Embryonic facial prominence (tissue), 1 donor: ENCODE results near the gene GRIK2.

Experiments
- DNase-seq: peaks from one replicate; pipeline ENCODE4 v3.0.0-alpha.2; 2016; ENCODE audit errors: extremely low spot score

GRIK2 gene

GRCh38 chr6:101879782-101880181, 486.3 kb downstream of the GRIK2 start:
- DNase-seq: no peak

GRCh38 chr6:101883505-101883904, 490.0 kb downstream of the GRIK2 start:
- DNase-seq: no peak

- DNase-seq: no peak
Observed at GRCh38 chr6:101887532-101887931, 494.0 kb downstream of the GRIK2 start.

- no peak for DNase-seq
Observed at GRCh38 chr6:101907356-101908217, 514.1 kb downstream of the GRIK2 start.

GRCh38 chr6:101909366-101909765, 515.9 kb downstream of the GRIK2 start:
- DNase-seq: no peak

GRCh38 chr6:101912311-101912710, 518.8 kb downstream of the GRIK2 start:
- DNase-seq: no peak

GRCh38 chr6:101918471-101918870, 525.0 kb downstream of the GRIK2 start:
- DNase-seq: no peak

- no peak for DNase-seq
Observed at GRCh38 chr6:101921829-101922450, 528.4 kb downstream of the GRIK2 start.

- DNase-seq: no peak
Observed at GRCh38 chr6:101926149-101926925, 532.8 kb downstream of the GRIK2 start.

- DNase-seq: no peak
Observed at GRCh38 chr6:101931766-101932165, 538.3 kb downstream of the GRIK2 start.

GRCh38 chr6:101932704-101933103, 539.2 kb downstream of the GRIK2 start:
- no peak for DNase-seq

- no peak for DNase-seq
Observed at GRCh38 chr6:101935732-101936131, 542.2 kb downstream of the GRIK2 start.

- no peak for DNase-seq
Observed at GRCh38 chr6:101936516-101936915, 543.0 kb downstream of the GRIK2 start.

GRCh38 chr6:101937108-101937507, 543.6 kb downstream of the GRIK2 start:
- DNase-seq: no peak

- no peak for DNase-seq
Observed at GRCh38 chr6:101940391-101940790, 546.9 kb downstream of the GRIK2 start.

- no peak for DNase-seq
Observed at GRCh38 chr6:101956961-101957360, 563.5 kb downstream of the GRIK2 start.

GRCh38 chr6:101961357-101961756, 567.8 kb downstream of the GRIK2 start:
- no peak for DNase-seq

GRCh38 chr6:101980924-101981323, 587.4 kb downstream of the GRIK2 start:
- DNase-seq: no peak

- no peak for DNase-seq
Observed at GRCh38 chr6:101986476-101986875, 593.0 kb downstream of the GRIK2 start.

GRCh38 chr6:101992286-101992685, 598.8 kb downstream of the GRIK2 start:
- DNase-seq: no peak

GRCh38 chr6:101994521-101994920, 601.0 kb downstream of the GRIK2 start:
- DNase-seq: no peak

GRCh38 chr6:102015431-102015830, 621.9 kb downstream of the GRIK2 start:
- no peak for DNase-seq

GRCh38 chr6:102022281-102022680, 628.8 kb downstream of the GRIK2 start:
- no peak for DNase-seq
